Medulla oblongata (tissue), 1 donor: ENCODE data around the gene GNAL.
A peak's percentile ranks its signal among the peaks of the same experiment; 100 is the strongest.
"Not testable (repeated sequence)": the region's sequence is repeated elsewhere in the genome, so short reads cannot be mapped to it uniquely, and the experiment has no call there.

Source experiments
- DNase-seq: peaks from one replicate; pipeline ENCODE4 v3.0.0-alpha.2; 2015; ENCODE audit errors: extremely low spot score

The GNAL gene

GRCh38 chr18:11688972-11689668 lies at the start of gene GNAL:
Gene GNAL (plus strand): TSS chr18:11689264. CDS start chr18:11689564, 300 bp downstream.
- peak; percentile 75 for DNase-seq

GRCh38 chr18:11647310-11647709 lies 41.8 kb upstream of the GNAL start:
- not testable (repeated sequence) for DNase-seq

DNA sequence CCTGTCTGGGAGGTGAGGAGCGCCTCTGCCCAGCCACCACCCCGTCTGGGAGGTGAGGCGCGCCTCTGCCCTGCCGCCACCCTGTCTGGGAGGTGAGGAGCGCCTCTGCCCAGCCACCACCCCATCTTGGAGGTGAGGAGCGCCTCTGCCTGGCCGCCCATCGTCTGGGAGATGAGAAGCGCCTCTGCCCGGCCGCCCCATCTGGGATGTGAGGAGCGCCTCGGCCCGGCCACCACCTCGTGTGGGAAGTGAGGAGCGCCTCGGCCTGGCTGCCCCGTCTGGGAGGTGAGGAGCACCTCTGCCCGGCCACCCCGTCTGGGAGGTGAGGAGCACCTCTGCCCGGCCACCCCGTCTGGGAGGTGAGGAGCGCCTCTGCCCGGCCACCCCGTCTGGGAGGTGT lies 41.3 kb upstream of the GNAL start:
- DNase-seq = not testable (repeated sequence)

DNA sequence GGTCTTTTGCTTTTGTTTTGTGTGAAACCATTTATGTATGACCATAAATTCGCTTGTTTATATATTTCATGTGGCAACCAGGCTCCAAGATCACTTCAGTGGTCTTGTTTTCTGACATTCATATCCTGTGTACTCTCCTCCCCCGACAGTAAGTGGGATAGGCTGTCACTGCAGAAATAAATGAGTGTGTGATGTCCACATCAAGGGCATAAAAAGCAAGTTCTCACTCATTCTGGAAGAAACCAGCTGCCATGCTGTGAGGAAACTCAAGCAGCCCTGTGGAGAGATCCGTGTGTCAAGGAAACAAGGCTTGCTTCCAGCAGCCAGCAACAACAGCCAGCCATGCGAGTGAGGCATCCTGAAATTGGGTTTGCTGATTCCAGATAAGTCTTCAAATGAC lies 39.2 kb upstream of the GNAL start:
- DNase-seq = no peak

GRCh38 chr18:11651899-11652298 lies 37.2 kb upstream of the GNAL start:
- no peak for DNase-seq

DNA sequence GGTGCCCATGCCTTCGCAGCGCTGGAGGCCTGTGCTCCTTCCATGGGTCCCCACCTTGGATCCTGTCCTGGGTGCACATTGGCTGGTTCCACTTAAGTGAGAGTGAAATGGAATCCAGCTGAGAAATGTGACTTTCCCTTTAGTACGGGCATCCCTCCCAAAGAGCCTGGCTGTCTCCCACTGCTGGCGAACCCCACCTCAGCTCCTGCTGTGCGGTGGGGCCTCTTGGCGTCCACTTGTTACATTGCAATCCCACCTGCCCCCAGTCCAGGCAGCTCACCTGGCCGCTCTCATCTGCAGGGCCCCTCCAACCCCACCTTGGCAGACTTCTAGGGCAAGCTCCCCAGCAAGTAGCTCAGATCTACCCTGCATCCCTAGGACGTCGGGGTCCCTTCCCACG lies 35.5 kb upstream of the GNAL start:
- no peak for DNase-seq

DNA sequence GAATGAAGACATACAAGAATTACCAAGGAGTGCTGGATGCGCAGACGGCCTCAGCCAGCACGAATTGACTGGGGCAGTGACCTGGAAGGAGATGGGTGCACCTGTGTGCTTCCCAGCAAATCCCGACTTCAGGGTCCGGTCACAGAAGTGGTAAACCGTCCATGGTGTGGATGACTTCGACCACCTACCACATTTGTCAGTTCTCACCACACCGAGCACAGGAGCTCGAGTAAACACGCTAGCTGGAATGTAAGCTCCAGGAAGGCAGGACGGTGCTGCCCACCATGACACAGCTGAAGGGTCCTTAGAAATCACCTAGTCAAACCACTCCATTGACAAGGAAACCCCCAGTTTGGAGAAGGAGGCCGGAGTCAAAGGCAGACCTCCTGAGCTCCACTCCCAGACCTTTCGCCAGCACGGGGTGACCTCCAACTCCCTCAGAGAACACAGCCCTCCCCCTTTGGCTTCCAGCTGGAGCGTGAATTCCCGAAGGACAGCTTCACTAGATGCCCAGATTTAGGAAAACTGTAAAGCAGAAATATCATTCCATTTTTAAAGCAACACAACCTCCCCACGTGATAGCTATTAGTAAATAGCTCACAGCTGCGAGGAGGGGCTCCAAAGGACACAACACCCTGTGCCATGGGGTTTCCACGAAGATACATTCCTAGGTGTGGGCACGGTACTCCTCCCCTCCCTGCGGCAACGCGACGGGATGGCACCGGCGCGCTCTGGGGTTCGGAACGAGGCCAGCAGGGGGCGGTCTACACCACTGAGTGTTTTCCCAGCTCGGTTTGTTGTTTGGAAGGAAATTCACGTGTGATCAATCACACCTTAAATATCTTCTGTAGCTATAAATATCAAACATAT lies 34.1 kb upstream of the GNAL start:
- peak; percentile 46 for DNase-seq

DNA sequence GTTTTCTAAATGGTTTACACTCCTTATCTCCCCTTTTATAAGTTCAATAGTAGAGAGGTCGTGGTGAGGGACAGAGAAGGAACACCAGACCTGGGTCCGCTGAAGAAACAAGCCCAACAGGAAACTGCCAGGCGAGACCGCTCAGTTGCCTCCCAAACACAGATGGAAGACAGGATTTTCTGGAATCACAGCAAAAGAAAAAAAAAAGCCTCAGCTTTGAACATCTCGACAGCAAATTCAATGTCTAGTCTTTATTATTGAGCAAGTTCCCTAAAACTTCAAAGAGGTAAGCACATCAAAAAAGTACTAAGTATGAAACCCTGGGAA lies 33.5 kb upstream of the GNAL start:
- no peak for DNase-seq

- no peak for DNase-seq
Observed at GRCh38 chr18:11657152-11657551, 31.9 kb upstream of the GNAL start.

DNA sequence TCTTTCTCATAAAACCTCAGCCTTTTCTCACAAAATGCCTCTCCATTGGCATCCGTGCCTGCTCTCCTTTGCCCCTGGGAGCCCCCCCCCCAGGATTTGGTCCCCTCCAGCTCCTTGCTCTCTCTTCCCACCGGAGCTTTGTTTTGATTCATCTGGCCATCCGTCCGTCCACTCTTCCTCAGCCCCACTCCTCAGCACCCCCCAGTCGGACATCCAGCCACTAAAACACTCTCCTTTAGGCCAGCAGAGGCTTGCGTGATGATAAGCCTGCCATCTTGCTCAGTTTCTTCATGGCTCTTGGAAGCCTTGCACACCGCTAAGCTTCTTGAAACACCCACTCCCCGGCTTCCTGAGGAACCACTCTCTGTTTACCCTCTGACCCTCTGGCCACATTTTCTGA lies 31.5 kb upstream of the GNAL start:
- DNase-seq = no peak

- no peak for DNase-seq
Observed at GRCh38 chr18:11658019-11658418, 31.0 kb upstream of the GNAL start.

DNA sequence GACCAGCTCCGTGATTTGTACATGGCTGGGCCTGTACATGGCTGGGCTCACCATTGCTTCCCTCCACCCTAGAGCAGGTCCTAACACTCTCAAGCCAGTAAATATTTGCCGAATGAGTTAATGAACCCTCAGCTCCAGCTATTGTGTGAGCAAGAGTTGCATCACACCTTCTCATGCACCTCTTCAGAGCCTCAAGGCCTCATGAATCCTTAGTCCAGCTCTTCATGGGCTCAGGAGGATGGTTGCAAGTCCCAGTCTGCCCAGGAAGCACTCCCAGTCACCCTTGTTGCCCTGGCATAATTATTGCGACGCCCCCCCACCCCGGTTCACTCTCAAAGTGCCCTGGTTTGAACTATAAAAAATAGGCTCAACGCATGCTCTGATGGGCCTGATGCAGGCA lies 30.1 kb upstream of the GNAL start:
- no peak for DNase-seq

GRCh38 chr18:11660691-11661090 lies 28.4 kb upstream of the GNAL start:
- no peak for DNase-seq

- DNase-seq = no peak
Observed at GRCh38 chr18:11661430-11661829, 27.6 kb upstream of the GNAL start.

- no peak for DNase-seq
Observed at GRCh38 chr18:11663439-11664029, 25.5 kb upstream of the GNAL start.

GRCh38 chr18:11664286-11664685 lies 24.8 kb upstream of the GNAL start:
- no peak for DNase-seq

DNA sequence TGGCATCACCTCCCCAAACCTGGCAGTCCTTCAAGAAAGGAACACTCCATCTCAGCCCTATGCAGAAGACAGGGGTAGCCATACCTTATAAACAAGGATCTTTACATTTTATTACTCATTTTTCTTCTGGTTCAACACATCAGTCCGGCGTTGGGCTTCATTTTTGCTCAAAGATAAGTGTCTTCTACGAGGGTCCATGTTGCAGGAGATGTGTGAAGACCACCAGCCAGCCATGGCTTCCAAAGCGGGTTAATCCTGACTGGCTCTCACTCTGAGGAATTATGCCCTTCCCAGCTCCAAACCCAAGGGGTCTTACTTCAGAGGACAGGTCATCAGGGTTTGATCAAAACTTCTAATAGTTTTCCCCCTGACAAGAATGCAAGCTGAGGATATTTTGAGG lies 23.9 kb upstream of the GNAL start:
- no peak for DNase-seq

DNA sequence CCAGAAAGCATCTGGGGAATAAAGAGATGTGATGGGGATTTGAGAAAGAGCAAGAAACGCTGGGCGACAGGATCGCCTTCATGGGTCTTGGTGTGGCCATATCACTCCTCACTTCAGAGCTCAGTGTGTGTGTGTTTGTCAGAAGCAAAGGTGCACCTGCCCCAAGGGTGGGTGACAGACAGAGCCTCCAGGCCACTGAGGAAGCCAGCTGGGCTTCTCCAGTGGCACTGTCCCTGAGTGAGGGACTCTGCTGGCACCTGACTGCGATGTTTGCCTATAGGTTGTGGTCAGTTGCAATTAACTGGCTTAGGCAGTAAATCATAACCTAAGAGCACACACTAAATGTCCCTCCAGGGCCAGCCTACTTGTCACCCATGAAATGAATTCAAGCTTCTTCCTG lies 23.5 kb upstream of the GNAL start:
- no peak for DNase-seq

- no peak for DNase-seq
Observed at GRCh38 chr18:11666176-11666575, 22.9 kb upstream of the GNAL start.

DNA sequence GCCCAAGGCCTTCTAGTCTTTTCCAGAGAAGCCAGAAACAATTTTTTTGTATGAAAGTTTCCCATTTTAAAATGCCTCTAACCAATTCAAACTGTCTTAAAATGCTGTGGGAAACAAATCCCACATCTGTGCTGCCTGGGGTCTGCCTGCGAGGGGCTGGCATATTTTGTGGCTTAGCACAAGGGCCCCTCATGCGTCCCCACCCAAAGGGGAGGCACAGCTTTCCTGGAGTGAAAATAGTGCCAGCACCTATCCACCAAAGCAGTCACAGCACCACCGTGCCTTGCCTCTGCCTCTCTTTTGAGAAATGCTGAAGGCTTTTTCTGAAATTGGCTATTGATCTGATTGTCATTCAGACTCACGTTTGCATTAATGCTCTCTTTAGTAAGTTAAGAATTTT lies 22.2 kb upstream of the GNAL start:
- no peak for DNase-seq

- DNase-seq = no peak
Observed at GRCh38 chr18:11667578-11667977, 21.5 kb upstream of the GNAL start.

DNA sequence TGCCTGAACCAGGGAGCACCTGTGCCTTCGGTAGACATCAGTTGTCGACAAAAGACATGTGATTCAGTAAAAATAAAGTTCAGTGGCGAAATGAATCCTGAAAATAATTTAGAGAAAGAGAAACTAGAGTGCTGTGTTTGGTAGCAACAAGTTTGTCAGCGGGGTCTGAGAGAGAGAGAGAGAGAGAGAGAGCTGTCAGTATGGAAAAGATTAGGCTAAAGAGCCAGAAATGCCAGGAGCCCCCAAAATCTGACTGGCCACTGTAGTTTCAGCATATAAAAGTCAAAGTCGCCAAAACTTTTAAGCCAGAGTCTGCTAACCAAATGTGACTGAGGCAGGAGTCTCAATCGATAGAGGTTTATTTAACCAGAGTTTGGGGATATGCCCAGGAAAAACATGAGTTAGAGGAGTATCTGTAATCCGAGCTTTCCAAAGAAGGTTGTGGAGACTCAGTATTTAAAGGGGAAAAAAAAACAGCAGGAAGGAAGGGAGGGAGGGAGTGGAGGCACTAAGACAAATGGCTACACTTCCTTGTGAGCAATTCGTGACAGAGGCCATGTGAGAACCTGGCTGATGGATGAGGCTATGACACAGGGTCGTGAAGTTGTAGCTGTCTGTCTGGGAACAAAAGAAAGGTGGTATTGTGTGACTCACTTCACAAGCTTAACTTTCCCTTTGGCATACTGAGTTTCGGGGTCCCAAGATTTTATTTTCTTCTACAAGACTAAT lies 20.5 kb upstream of the GNAL start:
- DNase-seq = no peak
